ENCODE results near the gene VPS37B. TPM values are rescaled to one million over a fixed set of nuclear protein-coding genes. Genes with fewer than 3 reads are reported as not detected.
"Not testable (repeated sequence)": the region's sequence is repeated elsewhere in the genome, so short reads cannot be mapped to it uniquely, and the experiment has no call there.

The VPS37B gene
- 103 and 111 TPM in 2 replicates for total RNA-seq (2014; rRNA removed; shearing (Covaris generic))

DNA sequence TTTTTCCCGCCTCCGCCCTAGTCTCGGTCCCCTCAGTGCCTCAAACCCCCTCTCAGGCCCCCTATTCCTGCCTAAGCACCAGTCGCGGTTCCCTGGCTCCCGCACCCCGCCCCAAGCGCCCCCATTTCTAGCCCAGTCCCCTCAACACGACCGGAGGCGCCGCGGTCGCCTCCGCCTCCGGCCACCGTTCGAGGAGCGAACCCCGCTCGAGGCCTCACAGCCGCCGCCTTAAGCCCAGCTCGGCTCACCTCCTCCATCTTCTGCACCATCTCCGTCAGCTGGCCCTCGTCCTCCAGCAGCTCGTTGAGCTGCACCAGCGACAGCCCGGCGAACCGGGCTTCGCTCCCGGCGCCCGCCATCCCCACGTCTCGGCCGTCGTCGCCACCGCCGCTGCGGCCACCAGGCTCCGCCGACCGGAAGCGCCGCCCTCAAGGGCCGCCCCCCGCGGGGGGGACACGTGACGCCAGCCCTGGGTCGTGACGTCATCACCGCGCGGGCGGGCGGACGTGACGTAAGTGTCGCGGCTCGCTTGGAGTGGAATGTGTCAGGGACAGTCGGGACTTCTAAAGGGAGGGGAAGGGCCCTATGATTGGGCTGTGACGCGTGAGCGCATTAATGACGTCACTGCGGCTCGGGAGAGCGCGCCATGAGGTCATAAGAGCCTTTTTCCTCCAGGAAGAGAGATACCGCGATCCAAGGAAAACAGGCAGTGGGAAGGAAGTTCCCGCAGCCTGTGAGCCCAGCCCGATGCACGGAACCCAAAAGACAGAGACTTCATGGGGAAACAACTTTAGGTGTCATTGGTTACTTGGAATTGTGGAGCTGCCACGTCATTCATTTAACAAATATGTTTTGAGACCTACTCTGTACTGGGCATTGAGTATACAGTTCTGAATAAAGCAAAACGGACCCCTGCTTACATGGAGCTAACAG lies at the start of gene VPS37B:
Gene VPS37B, minus strand, starts transcription at position 421 of the 933 bp plus-strand sequence. Its CDS starts 62 bp downstream, at position 359.
- DNase-seq (ENCODE audit: low spot score) = peak; percentile 88

- peak; percentile 80 for DNase-seq (ENCODE audit: low spot score)
Observed at GRCh38 chr12:122944605-122945592, 49.0 kb upstream of the VPS37B start.

DNA sequence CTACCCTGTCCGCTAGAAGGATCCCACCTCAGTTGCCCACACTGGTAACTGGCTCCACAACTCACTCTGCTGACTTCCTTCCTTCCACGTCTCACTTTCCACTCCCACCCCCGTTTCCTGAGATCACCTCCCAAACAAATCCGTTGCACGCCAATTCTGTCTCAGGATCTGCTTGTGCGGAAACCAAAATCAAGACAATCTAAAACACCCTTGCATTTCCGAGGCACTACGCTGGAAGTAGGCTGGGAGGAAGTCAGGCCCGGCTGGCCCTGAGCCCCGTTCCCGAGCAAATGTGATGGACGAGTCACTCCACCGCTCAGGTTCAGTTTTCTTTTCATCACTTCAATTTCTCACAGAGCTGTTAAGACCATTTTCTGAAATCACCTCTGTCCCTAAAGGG lies 47.3 kb upstream of the VPS37B start:
- DNase-seq (ENCODE audit: low spot score) = no peak

GRCh38 chr12:122942637-122943036 lies 46.7 kb upstream of the VPS37B start:
- no peak for DNase-seq (ENCODE audit: low spot score)

- not testable (repeated sequence) for DNase-seq (ENCODE audit: low spot score)
Observed at GRCh38 chr12:122941351-122941750, 45.4 kb upstream of the VPS37B start.

DNA sequence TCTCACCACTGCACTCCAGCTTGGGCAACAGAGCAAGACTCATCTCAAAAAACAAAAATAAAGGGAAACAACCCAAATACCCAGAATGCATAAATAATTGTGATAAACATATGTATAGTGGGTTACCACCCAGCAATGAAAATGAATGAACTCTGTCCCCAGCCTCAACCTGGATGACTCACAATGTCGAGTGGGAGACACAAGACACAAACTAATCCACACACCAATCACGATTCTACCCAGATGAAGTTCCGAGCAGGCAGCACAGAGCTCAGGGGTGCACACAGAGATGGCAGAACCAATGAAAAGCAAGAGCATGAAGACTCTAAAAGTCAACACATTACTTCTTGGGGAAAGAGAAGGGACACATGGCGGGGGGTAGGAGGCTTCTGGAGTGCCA lies 43.2 kb upstream of the VPS37B start:
- DNase-seq (ENCODE audit: low spot score) = no peak

- DNase-seq (ENCODE audit: low spot score) = no peak
Observed at GRCh38 chr12:122937622-122938091, 41.7 kb upstream of the VPS37B start.

- DNase-seq (ENCODE audit: low spot score) = no peak
Observed at GRCh38 chr12:122935318-122935717, 39.4 kb upstream of the VPS37B start.

DNA sequence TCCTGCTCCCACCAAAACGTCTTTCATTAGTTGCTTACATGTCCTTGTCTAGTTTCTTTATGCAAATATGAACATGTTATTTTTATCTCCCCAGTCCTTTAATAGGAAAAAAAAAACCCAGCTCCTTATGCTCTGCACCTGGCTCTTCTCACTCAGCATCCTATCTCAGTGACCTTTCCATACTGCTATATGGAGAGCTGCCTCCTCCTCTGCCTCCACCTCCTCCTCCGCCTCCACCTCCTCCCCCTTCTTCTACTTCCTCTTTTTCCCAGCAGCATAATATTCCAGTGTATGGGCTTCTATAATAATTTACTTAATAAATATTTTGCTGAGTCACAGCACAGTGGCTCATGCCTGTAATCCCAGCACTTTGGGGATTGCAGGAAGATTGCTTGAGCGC lies 38.8 kb upstream of the VPS37B start:
- no peak for DNase-seq (ENCODE audit: low spot score)

DNA sequence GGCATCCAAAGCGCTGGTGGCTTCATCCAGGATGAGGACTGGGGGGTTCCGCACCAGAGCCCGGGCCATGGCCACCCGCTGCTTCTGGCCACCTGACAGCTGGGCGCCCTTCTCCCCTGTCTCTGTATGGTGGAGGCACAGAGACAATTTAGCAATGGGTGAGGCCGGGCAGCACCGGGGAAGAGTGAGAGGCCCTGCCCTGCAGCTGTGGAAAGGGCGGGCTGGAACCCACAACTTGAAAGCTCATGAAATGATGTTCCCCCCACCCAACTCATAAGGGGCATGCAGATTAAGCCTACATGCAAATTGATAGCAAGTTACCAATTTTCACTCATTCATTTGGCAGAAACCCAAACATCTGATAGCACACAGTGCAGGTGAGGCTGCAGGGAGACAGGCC lies 36.3 kb upstream of the VPS37B start:
- DNase-seq (ENCODE audit: low spot score) = no peak

- no peak for DNase-seq (ENCODE audit: low spot score)
Observed at GRCh38 chr12:122929812-122930211, 33.9 kb upstream of the VPS37B start.

DNA sequence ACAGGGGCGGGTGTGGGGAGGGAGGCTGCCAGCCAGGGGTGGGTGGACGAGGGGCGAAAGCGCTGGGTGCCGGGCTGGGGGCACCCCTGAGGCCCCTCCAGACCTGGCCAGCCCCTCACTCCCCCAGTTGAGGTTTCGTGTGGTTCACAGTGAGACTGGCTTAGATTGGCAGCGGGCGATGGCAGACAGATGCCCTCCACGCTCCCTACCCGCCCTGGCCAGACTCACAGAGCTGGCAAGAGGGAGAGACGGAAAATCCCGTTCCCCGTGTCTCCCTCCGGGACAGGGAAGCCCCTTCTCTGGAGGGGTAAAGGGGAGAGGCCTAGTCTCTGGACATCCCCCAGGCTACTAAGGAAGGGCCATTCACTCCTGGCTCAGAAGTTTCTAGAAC lies 33.2 kb upstream of the VPS37B start:
- no peak for DNase-seq (ENCODE audit: low spot score)

DNA sequence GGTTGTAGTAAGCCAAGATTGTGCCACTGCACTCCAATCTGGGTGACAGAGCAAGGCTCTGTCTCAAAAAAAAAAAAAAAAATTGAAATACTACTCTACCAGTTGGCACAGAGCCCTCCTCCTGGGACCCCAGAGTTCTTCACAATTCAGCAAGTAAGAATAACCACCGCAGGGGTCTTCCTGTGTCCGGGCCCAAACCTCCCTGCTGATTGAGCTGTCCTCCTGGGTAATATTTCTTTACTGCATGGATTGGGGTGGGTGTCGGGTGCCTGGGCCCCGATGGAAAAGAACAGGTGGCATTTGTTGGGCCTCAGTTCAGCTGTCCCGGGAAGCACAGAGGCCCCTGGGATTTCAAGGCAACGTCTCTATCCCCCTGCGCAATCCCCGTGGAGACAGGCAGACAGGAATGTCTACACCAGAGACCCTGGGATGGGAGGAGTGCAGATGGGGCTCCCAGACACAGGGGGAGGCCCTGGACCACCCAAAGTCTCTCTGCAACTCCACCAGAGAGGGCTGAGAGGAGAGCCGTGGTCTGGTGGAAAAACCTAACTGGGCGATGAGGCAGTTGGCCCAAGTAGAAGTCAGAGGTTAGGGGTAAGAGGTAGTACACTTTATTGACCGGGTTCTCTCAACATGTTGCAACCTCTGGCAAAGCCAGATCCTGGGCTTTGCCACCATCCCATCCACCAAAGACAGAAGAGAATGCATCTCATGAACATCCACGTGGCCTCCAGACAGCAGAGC lies 32.7 kb upstream of the VPS37B start:
- DNase-seq (ENCODE audit: low spot score) = no peak

GRCh38 chr12:122927756-122928403 lies 32.0 kb upstream of the VPS37B start:
- DNase-seq (ENCODE audit: low spot score) = no peak

DNA sequence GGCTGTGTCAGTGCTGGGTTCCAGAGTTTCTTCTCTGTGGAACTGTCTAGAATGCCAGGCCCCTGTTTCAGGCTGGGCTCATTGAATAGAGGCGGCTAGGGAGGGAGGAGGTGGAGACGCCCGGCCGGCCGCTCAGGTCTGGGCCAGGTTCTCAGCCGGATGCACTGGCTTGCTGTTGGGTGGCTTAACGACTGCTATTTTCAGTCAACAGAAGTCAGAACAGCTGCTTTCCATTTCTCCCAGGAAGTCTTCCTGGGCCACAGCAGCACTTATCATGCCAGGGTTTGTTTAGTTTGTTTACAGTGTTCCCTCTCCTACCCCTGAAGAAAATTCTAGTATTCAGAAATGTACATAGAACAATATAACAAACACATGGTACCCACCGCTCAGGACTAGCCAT lies 26.0 kb upstream of the VPS37B start:
- no peak for DNase-seq (ENCODE audit: low spot score)

DNA sequence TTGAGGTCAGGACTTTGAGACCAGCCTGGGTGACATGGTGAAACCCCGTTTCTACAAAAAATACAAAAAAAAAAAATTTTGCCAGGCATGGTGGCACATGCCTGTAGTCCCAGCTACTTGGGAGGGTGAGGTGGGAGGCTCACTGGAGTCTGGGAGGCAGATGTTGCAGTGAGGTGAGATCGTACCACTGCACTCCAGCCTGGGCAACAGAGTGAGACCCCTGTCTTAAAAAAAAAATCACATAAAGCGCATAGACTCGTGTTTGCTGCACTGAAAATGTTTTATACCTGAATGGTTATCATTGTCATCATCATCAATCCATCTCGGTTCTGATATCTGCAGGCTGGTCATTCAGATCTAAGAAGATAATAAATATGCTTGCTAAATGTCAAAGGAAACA lies 24.8 kb upstream of the VPS37B start:
- no peak for DNase-seq (ENCODE audit: low spot score)

- no peak for DNase-seq (ENCODE audit: low spot score)
Observed at GRCh38 chr12:122918827-122919226, 22.9 kb upstream of the VPS37B start.

GRCh38 chr12:122917507-122918121 lies 21.7 kb upstream of the VPS37B start:
- DNase-seq (ENCODE audit: low spot score) = peak; percentile 80

DNA sequence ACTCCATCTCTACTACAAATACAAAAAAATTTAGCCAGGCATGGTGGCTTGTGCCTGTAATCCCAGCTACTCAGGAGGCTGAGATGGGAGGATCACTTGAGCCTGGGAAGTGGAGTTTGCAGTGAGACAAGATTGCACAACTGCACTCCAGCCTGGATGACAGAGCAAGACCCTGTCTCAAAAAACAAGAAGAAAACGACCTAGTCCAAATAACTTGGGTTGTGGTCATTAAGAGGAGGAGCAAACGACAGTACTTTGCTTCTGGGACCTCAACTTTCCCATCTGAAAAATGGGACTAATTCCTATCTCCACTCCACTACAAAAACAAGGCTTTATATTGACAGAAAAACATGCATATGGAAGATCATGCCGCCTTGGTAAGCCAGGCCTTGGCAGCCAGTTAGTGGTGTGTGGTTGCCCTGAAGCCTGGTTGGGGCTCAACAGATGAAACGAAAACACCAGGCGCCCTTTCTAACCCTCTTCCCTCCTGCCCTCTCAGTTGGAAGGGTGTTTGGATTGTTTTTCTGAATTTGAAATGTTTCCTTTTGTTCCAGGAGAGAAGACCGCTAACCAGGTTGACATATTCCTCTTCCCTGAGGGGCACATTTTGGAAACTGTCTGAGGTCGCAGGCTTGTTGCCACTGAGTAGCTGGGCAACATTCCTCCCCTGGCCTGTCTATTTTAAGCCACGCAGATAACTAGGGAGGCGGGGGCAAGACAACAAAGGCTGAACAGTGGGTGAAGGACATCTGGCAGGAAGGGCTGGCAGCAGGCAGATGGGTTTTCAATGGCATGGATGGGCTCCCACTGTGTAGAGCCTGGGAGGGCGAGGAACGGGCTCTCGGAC lies 13.7 kb upstream of the VPS37B start:
- no peak for DNase-seq (ENCODE audit: low spot score)

Data from HT-29 (cell line).